ENCODE measurements around the gene ERRFI1.
"Not testable (repeated sequence)": the region's sequence is repeated elsewhere in the genome, so short reads cannot be mapped to it uniquely, and the experiment has no call there.

ERRFI1 gene

DNA sequence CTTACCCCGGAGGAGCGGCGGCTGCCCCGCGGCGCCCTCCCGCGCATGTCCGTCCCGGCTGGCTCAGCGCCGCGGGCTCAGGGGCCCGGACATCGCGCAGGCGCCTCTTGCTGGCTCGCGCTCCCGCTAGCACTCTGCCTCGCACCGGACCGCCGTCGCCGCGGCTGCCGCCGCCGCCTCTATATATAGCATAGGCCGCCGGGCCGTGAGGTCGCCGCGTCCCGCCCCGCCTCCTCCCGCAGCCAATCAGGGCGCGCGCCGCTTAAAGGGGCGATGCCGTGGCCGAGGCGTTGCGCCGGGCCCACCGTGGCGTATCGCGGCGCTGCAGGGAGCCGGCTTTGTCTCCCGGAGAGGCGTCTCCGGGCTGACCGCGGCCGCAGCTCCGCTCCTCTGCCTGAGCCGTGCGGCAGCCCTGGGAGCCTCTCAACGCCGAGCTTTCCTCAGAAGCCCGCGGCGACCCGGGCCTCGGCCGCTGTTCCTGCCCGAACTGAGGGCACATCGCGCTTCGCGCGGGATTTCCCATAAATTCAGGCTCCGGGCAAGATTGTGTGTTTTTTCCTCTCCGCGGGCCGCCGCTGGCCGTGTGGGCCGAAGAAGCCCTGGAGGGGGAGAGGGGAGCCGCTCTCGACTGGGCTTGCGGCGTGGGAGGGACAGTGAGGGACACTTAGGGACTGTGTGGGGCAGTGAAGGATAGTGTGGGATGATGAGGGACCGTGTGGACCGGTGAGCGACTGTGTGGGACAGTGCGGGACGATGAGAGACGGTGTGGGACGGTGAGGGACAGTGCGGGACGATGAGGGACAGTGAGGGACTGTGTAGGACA lies at the start of gene ERRFI1:
Gene ERRFI1, minus strand, starts transcription at position 157 of the 823 bp plus-strand sequence. CDS start 10,690 bp downstream, outside the sequence.
- peak; percentile 90 for DNase-seq

- no peak for DNase-seq
Observed at GRCh38 chr1:8075511-8076051, 49.5 kb upstream of the ERRFI1 start.

DNA sequence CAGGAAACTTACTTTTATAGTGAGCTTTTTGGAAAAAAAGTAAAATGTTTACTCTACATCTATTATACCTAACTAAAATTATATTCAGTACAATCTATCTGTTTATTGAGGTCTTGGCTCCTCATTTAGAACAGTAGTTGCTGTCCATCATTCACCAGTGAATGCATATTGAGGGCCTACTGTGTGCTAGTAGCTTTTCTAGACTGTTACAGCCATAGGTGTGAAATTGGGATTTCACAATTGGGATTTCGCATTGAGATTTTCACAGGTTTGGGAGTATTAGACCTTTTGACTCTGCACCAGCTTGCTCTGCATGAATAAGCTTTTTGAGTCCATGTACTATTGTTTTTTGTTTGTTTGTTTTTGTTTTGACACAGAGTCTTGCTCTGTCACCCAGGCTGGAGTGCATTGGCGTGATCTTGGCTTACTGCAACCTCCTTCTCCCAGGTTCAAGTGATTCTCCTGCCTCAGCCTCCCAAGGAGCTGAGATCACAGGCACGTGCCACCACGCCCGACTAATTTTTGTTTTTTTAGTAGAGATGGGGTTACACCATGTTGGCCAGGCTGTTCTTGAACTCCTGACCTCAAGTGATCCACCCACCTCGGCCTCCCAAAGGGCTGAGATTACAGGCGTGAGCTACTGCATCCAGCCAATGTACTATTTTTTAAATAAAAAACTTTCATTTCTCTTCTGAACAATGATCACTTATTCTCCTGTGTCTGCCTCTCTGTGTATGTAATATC lies 47.2 kb upstream of the ERRFI1 start:
- no peak for DNase-seq

DNA sequence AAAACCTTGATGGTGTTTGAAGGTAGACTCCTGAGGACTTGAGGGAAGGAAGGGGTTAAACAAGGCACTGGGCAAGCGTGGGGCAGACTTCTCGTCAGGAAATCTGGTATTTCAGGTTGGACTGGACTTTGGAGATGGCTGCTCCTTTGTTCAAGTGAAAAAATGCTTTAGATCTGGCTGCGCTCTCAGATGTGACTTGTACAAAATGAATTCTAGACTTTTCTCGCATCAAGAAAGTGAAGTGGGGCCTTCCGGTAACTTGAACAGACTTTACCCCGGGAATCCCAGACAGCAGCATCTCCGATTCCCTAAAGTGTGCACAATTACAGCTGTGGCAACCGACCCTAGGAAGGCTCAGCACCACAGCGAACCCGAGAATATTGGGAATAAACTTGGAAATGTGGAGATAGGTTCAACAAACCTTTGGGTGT lies 44.3 kb upstream of the ERRFI1 start:
- no peak for DNase-seq

- DNase-seq, result not testable (repeated sequence)
Observed at GRCh38 chr1:8069614-8070320, 43.7 kb upstream of the ERRFI1 start.

DNA sequence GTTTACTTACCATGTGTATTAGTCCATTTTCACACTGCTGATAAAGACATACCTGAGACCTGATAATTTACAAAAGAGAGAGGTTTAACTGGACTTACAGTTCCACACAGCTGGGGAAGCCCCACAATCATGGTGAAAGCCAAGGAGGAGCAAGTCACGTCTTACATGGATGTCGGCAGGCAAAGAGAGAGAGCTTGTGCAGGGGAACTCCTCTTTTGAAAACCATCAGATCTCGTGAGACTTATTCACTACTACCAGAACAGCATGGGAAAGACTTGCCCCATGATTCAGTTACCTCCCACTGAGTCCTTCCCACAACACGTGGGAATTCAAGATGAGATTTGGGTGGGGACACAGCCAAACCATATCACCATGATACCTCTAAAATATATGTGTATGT lies 39.3 kb upstream of the ERRFI1 start:
- DNase-seq, result no peak

DNA sequence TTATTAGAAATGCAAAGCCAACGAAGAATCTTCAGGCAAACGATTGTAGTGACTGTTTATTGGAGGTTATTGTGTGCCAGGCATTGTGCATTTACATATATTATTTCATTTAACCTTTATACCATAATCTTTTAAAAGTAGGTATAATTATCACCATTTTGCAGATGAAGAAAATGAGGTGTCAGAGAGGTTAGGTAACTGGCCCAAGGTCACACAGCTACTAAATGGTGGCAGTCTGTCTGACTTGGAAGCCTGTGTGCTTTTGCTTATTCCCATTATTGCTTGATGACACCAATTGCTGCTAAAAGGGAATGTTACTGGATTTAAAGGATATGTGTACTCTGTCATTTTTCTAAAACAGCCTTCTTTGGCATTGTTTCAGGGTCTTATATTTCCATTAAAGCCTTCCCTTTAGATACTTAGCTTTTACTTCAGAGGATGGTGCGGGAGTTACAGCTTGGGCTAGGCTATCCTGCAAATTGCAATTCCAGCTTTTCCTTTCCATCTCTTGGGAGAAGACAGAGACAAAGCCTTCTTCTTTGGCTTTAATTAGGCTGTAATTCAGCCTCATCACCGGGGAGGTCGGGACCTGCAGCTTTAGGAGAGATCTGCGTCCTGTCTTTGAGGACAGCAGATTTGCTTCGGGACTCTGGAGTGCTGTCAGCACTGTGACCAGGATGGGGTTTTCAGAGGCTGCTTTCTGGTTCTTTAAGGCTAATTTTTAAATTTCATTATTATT lies 37.4 kb upstream of the ERRFI1 start:
- DNase-seq, result no peak

DNA sequence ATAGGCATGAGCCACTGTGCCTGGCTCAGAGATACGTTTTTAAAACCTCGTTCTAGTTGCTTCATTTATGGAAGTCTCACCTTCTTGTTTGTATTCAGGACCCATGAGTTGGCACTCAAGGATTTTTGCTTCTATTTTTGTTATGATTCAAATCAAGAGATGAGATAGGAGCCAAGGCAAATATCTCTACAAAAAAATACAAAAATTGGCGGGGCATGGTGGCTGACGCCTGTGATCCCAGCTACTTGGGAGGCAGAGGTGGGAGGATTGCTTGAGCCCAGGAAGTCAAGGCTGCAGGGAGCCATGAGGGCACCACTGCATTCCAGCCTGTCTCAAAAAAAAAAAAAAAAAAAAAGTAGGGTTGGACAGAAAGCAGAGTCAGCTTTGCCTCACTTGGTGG lies 36.8 kb upstream of the ERRFI1 start:
- no peak for DNase-seq

DNA sequence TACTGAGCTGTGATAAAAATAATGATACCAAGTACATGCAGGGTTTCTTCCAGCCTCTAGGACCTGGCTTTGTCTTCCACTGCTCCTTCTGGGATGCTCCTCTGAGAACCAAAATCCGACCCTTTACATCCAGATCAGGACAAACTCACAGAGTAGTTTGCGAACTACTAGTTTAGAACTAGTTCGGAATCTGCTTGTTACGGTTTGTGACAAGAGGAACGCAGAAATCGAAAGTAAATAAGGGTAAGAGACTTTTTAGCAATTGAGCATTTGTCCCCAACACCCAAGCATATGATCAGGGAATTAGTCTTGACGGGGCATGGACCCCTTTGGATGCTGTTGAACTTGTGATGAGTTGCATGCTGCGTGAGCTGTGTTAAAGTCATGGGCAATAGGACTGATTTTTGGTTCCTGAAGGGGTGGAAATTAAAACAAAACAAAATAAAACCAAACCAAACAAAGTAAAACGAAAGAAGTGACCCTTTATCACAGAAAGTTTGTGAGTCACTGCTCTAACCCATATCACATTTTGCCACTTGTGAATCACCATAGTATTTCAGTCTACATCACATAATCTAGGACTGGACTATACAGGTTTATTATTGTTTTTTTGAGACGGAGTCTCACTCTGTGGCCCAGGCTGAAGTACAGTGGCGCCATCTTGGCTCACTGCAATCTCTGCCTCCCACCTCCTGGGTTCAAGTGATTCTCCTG lies 35.7 kb upstream of the ERRFI1 start:
- no peak for DNase-seq

- no peak for DNase-seq
Observed at GRCh38 chr1:8061210-8061609, 35.1 kb upstream of the ERRFI1 start.

- DNase-seq, result no peak
Observed at GRCh38 chr1:8059161-8059622, 33.1 kb upstream of the ERRFI1 start.

DNA sequence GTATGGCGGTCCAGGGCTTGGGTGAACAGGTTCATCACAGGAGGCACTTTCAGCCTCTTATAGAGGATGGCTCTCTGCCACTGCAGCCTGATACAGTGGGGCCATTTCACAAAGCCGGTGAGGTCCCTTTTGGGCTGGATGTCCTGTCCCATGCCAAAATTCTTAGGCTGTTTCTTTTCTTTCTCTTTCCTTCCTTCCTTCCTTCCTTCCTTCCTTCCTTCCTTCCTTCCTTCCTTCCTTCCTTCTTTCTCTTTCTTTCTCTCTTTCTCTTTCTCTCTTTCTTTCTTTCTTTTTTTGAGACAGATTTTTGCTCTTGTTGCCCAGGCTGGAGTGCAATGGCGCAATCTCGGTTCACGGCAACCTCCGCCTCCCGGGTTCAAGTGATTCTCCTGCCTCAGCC lies 31.7 kb upstream of the ERRFI1 start:
- DNase-seq, result not testable (repeated sequence)

DNA sequence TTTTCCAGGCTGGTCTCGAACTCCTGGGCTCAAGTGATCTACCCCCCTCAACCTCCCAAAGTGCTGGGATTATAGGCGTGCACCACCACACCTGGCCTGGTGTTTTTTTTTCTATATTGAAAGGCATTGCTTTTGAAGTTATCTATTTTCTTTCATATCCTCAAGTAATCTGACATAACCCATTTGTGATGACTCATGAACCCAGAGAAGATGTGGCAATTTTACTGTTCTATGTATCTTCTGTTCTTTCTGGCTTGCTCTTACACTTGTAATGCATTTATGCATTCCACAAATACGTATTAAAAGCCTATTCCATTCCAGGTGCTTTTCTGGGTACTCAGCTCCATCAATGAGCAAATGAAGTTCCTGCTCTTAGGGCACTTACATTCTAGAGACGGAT lies 29.9 kb upstream of the ERRFI1 start:
- no peak for DNase-seq

DNA sequence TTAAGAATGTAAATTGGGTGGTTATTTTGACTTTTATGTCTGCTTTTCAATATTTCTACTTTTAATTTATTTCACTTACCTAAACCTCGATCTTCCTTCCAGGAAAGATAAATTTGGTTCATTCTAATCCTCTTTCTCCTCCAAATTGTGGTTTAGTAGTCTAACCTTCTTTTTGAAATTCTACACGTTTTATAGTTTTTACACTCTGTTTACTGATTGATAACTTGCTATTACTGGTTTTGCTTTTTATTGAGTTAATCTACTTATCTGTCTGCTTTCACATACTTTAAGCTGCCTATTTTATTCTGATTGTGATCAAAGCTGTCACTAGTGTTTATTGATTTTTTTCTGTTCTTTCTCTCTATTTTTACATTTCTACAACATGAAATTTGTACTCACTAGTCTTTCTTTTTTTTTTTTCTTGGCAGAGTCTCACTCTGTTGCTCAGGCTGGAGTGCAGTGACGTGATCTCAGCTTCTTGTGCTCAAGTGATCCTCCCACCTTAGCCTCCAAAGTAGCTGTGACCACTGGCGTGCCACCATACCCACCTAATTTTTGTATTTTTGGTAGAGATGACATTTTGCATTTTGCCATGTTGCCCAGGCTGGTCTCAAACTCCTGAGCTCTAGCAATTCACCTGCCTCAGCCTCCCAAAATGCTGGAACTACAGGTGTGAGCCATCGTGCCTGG lies 27.9 kb upstream of the ERRFI1 start:
- no peak for DNase-seq

DNA sequence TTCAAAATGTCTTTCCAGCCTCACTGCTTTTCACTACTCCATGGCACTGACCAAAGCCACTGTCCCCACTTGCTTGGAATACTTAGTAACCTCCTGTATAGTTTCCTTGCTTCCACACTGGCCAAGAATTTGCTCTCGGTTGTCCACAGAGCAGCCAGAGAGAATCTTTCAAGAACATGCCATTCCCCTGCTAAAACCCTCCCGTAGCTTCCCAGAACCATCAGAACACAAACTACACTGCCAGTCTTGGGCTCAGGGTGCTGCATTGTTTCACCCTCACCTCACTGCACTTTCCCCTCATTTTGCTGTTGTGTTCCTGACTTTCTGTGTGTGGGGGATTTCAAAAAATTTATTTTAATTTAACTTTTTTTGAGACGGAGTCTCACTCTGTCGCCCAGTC lies 25.5 kb upstream of the ERRFI1 start:
- DNase-seq, result no peak

DNA sequence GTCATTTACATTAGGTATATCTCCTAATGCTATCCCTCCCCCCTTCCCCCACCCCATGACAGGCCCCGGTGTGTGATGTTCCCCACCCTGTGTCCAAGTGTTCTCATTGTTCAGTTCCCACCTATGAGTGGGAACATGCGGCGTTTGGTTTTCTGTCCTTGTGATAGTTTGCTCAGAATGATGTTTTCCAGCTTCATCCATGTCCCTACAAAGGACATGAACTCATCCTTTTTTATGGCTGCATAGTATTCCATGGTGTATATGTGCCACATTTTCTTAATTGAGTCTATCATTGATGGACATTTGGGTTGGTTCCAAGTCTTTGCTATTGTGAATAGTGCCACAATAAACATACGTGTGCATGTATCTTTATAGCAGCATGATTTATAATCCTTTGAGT lies 23.1 kb upstream of the ERRFI1 start:
- not testable (repeated sequence) for DNase-seq

DNA sequence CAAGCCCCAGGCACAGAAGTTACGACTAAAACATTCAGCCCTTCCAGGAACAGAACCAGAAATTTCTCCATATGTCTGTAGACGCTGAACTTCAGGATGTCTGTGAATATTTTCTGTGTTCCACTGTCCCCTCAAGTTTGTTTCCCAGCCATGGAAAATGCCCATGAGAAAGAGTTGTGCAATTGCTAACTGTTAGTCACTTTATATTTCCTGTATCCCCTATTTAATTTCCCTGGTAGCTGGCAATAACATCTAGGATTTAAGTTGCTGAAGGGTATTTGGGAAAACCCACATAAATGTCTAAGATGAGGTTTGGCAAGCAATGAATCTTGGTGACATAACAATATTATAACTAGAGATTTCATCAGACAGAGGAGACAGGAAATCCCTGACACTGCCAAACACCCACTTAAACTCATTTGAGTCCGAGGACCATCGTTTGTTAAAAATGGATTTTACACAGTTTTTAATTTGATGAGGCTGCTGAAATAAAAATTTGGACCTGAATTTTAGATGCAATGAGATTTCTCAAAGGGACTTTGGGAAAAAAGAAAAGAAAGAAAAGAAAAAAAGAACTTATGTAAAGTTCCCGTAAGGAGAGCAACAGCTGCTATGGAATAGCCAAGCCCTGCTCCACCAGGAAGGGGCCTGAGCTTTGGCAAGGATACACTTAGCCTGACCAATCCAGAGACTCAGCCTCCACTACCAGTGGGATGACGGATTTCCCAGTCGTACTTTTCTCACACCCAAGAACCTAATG lies 21.8 kb upstream of the ERRFI1 start:
- DNase-seq, result no peak

DNA sequence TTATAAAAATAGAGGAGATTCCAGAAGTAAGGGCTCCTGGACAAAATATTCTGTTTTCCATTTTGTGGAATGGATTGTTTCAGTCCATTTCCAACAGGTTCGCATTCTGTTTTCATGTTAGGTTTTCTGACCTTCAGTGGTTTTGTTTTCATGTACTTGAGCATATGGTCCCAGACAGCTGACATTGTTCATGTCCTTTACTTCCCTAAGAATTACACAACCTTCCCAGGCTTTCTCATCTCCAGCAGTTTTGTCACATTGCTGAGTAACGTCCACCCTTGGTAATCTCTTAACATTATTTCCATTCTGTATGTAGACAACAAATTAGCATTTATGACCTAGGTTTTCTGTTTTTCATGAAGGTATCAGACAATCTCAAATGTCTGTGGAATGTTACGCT lies 21.0 kb upstream of the ERRFI1 start:
- no peak for DNase-seq

DNA sequence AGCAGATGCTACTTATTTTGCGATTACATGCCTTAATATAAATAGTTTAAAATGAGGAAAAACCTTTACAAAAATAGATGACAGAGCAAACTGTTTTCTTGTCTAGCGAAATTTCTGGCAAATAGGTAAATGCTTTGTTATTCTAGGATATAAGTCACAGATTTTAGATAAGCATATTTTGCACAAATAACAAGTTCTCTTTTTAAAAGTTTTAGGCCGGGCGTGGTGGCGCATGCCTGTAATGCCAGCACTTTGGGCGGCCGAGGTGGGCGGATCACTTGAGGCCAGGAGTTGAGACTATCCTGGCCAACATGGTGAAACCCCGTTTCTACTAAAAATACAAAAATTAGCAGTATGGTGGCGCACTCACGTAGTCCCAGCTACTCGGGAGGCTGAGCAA lies 20.3 kb upstream of the ERRFI1 start:
- no peak for DNase-seq

GRCh38 chr1:8043621-8044020 lies 17.5 kb upstream of the ERRFI1 start:
- DNase-seq, result no peak

All from CD4-positive, alpha-beta T cell treated with Interleukin-6 for 4 hours (primary cell).